HG02938 (cell line): ENCODE data around the gene CAPZB.
"Not testable (repeated sequence)": the region's sequence is repeated elsewhere in the genome, so short reads cannot be mapped to it uniquely, and the experiment has no call there.

ENCODE experiments used
- ATAC-seq: cut with Tn5 transposase; IDR thresholded peaks from one replicate; pipeline ENCODE4 v1.9.1; 2021; ENCODE audit warnings: mild to moderate bottlenecking, moderate library complexity; ENCODE audit not compliant: unreplicated experiment

CAPZB gene

DNA sequence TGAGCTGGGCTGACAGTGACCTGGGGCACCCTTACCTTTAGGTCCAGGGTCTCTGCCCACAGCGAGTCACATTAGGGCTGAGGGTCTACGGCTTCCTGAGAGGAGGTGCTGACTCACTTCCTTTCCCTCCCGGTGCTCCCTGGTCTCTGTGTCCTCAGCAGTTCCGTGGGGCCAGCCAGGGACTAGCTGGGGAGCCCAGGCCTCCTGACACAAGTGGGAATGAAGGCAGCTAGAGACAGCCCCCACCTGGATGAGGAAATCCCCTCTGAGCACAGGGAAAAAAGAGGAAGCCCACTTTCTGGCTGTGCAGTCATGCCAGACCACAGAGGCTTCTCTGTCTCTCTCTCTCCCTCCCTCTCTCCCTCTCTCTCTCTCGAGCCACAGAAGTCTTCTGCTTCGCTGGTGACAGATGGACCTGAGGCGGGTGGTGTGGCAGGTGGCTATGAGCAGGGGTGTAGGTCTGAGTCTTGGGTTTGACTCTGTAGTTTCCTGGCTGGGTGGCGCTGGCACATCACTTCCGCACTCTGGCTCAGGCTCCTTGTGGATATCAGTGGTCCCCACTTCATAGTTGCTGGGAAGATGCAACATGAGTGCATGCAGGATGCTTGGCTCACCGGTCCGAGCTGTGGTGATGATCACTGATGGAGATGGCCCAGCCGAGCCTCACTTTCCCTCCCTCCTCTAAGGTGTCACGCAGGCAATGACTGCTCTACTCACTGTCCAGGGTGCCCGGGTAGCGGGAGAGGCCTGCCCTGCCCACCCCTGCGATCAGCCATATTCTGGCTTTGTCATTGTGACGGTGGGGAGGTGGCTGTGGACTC lies 169.8 kb downstream of the CAPZB start:
- ATAC-seq = no peak

- no peak for ATAC-seq
Observed at GRCh38 chr1:19313961-19314882, 171.1 kb downstream of the CAPZB start.

- ATAC-seq = no peak
Observed at GRCh38 chr1:19313636-19313959, 171.7 kb downstream of the CAPZB start.

- no peak for ATAC-seq
Observed at GRCh38 chr1:19312782-19313635, 172.3 kb downstream of the CAPZB start.

DNA sequence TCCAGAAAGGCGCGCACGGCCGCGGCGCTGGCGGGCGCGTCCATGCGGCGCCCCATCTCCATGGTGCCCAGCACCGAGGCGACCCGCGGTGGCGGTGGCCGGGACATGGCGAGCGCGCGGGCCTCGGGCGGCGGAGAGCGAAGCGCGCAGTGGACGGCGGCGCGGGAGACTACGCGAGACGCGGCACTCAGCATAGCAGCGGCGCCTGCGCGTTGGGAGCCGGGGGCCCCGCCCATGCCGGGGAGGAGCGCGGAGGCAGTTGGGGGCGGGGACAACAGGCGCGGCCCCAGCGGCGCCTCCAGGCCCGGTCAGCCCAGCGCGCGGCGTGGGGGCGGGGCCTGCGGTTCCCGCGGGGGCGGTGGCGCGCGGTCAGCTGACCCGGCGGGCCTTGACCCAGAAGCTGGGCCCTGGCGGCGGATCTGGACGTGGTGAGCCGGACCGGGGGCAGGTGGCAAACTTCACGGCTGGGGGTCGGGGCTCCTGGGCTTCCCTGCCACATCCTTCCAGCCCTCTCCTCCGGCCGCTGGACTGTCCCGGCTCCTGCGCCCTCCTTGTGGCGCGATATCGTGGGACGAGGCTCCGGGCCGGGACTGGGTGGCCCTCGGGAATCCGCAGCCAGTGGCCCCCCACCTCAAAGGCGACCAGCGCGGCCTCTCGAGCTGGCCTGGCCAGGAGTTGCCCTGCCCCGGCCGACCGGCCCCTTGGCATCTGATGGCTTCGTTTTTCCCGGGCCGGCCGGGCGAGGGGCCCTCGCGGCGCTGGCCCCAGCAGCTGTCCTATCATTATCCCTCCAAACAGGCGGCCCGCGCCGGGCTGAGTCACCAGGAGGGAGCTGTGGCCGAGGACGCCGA lies 173.2 kb downstream of the CAPZB start, which contains the start of the genes AKR7A2 and SLC66A1:
Gene AKR7A2, minus strand, starts transcription at position 214 of the 851 bp plus-strand sequence. Its CDS starts 20 bp downstream, at position 194.
Gene SLC66A1, plus strand, starts transcription at position 396 of the 851 bp plus-strand sequence. CDS start 5,352 bp downstream, outside the sequence.
- peak; percentile 53 for ATAC-seq

- ATAC-seq = peak; percentile 14
Observed at GRCh38 chr1:19311503-19311930, 173.8 kb downstream of the CAPZB start.

DNA sequence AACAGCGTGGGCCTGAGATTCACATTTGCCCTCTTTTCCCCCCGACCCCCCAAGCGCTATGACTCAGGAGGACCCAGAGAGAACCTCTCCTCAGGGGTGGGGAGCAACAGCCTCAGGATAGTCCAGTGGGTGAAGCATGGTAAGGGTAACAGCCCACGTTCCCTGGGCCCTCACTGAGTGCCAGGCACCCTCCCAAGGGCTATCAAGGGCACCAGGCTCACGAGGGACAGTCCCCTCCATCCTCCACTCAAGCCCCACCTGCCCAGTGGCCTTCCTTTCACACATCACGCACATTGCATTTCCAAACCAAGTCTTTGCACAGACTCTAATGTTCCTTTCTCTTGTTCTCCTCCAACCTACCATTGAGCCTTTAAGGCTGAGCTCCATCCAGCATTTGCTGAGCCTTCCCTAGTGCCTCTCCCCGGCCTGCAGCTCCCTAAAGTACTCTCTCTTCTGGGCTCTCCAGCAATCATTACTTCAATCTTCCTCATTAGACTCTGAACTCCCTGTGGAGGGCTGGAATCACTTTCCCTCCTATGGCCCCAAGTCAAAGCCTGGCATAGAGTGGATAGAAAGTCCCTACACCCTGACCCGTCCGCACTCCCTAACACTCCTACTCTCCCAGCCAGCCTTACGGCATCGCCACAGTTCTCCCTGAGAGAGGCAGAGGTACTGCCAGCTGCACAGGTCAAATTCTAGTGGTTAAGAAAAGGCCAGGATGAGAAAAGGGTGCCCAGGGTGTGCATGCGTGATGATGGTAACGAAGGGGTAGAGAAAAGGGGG lies 174.4 kb downstream of the CAPZB start:
- no peak for ATAC-seq

DNA sequence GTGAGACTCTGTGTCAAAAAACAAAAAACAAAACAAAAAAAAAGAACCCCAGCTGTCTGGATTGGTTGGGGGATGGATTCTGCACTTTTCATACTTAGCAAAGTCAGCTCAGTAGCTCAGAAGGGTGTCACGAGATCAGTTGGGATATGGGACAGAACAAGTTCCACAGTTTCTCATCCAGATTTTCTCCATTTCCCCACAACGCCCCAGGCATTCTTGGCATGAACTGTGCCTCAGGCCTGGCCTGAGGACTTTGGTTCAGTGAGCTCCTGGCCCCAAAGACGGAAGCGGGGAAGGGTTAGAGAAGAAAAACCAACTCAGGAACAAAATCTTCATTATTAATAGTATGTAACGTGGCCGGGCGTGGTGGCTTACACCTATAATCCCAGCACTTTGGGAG lies 175.3 kb downstream of the CAPZB start:
- no peak for ATAC-seq

GRCh38 chr1:19309123-19309813 lies 176.1 kb downstream of the CAPZB start:
- no peak for ATAC-seq

GRCh38 chr1:19308509-19308907 lies 176.8 kb downstream of the CAPZB start:
- no peak for ATAC-seq

- ATAC-seq = no peak
Observed at GRCh38 chr1:19307794-19308508, 177.4 kb downstream of the CAPZB start.

GRCh38 chr1:19306941-19307340 lies 178.4 kb downstream of the CAPZB start:
- ATAC-seq = no peak

DNA sequence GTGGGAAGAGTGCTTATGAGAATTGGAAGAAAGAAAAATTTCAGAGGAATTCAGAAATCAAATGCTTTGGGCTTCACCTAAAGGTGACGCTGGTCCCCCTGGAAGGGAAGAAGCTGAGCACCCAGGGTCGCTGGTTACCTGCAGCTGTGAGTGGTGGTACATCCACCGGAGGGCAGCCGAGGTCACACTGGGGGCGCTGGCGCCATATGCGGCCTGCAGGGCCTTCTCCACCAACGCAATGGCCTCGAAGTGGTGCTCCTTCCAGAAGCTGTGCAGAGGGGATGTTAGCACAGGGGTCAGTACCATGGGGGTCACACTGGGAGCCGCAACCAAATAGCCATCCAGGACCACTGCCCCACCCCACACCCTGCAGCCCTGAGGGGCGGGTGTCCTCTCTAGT lies 179.5 kb downstream of the CAPZB start:
- ATAC-seq = no peak

- ATAC-seq = not testable (repeated sequence)
Observed at GRCh38 chr1:19304081-19304480, 181.3 kb downstream of the CAPZB start.

GRCh38 chr1:19300211-19300610 lies 185.1 kb downstream of the CAPZB start:
- ATAC-seq = no peak

GRCh38 chr1:19294638-19295037 lies 190.7 kb downstream of the CAPZB start:
- ATAC-seq = no peak

DNA sequence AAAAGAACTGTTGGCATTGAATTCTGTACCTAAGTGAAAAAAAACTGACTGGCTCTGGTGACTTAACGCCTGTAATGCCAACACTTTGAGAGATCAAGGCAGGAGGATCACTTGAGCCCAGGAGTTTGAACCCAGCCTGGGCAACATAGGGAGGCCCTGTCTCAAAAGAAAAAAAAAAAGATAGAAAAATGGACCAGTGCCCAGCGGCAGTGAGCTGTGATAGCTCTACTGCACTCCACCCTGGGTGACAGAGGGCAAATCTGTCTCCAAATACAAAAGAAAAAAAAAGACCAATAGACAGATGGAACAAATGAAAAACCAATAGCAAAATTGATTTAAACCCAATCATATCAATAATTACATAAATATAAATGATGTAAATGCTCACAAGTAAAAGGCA lies 196.1 kb downstream of the CAPZB start:
- no peak for ATAC-seq
